Neuronal stem cell (in vitro differentiated cells): ENCODE measurements around the gene CCT3.
A peak's percentile ranks its signal among the peaks of the same experiment; 100 is the strongest.

ENCODE experiments used
- DNase-seq: peaks from one replicate; pipeline ENCODE4 v3.0.0-alpha.2; 2013; ENCODE audit warnings: low spot score
- H2AFZ ChIP-seq: one replicate; pipeline ENCODE4 v1.6.1; 2013; ENCODE audit warnings: mild to moderate bottlenecking, low read length, inconsistent platforms
- H2AK5ac ChIP-seq: 2 replicates; pipeline ENCODE4 v1.6.1; 2013; ENCODE audit warnings: low read depth, mild to moderate bottlenecking, inconsistent platforms, low read length, moderate library complexity, mixed read lengths
- H2BK120ac ChIP-seq: 2 replicates; pipeline ENCODE4 v1.6.1; 2013; ENCODE audit warnings: low read depth, mild to moderate bottlenecking, inconsistent platforms, low read length, moderate library complexity, mixed read lengths
- H2BK12ac ChIP-seq: one replicate; pipeline ENCODE4 v1.6.1; 2013; ENCODE audit warnings: low read length, inconsistent platforms
- H2BK15ac ChIP-seq: 2 replicates; pipeline ENCODE4 v1.6.1; 2013; ENCODE audit warnings: mild to moderate bottlenecking, low read length, inconsistent platforms, mixed read lengths
- H2BK5ac ChIP-seq: one replicate; pipeline ENCODE4 v1.6.1; 2013; ENCODE audit warnings: inconsistent platforms, mild to moderate bottlenecking, low read length, moderate library complexity
- H3K14ac ChIP-seq: one replicate; pipeline ENCODE4 v1.6.1; 2013; ENCODE audit warnings: low read length, inconsistent platforms
- H3K18ac ChIP-seq: 2 replicates; pipeline ENCODE4 v1.6.1; 2013; ENCODE audit warnings: low read length, inconsistent platforms
- H3K23ac ChIP-seq: 2 replicates; pipeline ENCODE4 v1.6.1; 2013; ENCODE audit warnings: low read depth, mild to moderate bottlenecking, mixed read lengths, low read length, inconsistent platforms; ENCODE audit not compliant: poor library complexity
- H3K27ac ChIP-seq: replicated peaks from 3 replicates; pipeline ENCODE4 v1.5.1; 2013; ENCODE audit warnings: low read length, inconsistent platforms
- H3K27me3 ChIP-seq, 3 experiments: 2 replicates each; pipeline ENCODE4 v1.6.1; 2013; ENCODE audit warnings: low read length in 3 of 3, mild to moderate bottlenecking in 2 of 3, inconsistent platforms in 1 of 3, low read depth in 1 of 3, mixed read lengths in 1 of 3, moderate library complexity in 1 of 3; ENCODE audit not compliant: control insufficient read depth in 3 of 3, insufficient read depth in 3 of 3
- H3K36me3 ChIP-seq, 2 donors: replicated peaks in 1 of 2; 2 replicates each; pipeline ENCODE4 v1.6.1; 2013; ENCODE audit warnings: low read length in 2 of 2; ENCODE audit not compliant: control insufficient read depth in 2 of 2, insufficient read depth in 2 of 2
- H3K4ac ChIP-seq: 2 replicates; pipeline ENCODE4 v1.6.1; 2013; ENCODE audit warnings: inconsistent platforms, mild to moderate bottlenecking, low read length, moderate library complexity
- H3K4me1 ChIP-seq, 2 donors: 1 replicate in 1 of 2; 2 replicates in 1 of 2; pipeline ENCODE4 v1.6.1; 2013; ENCODE audit warnings: low read length in 2 of 2, low read depth in 1 of 2; ENCODE audit not compliant: control insufficient read depth in 2 of 2, insufficient read depth in 1 of 2
- H3K4me2 ChIP-seq: one replicate; pipeline ENCODE4 v1.6.1; 2013; ENCODE audit warnings: mild to moderate bottlenecking, low read length, inconsistent platforms; ENCODE audit not compliant: insufficient read depth, poor library complexity, severe bottlenecking
- H3K4me3 ChIP-seq, 2 donors: 2 replicates each; pipeline ENCODE4 v1.5.1; 2013; ENCODE audit warnings: low read length in 2 of 2, mild to moderate bottlenecking in 2 of 2, inconsistent platforms in 1 of 2, moderate library complexity in 1 of 2
- H3K79me1 ChIP-seq: one replicate; pipeline ENCODE4 v1.6.1; 2013; ENCODE audit warnings: low read depth, mild to moderate bottlenecking, inconsistent platforms, low read length, moderate library complexity
- H3K9ac ChIP-seq: one replicate; pipeline ENCODE4 v1.6.1; 2013; ENCODE audit warnings: mild to moderate bottlenecking, low read depth, low read length, inconsistent platforms; ENCODE audit not compliant: poor library complexity
- H3K9me3 ChIP-seq, 2 donors: replicated peaks in 1 of 2; 2 replicates each; pipeline versions ENCODE3 to v1.6.1; 2013; ENCODE audit warnings: low read length in 2 of 2, mild to moderate bottlenecking in 2 of 2, inconsistent platforms in 1 of 2, low read depth in 1 of 2, mixed read lengths in 1 of 2, moderate library complexity in 1 of 2; ENCODE audit not compliant: control insufficient read depth in 2 of 2, insufficient read depth in 1 of 2
- H4K8ac ChIP-seq: one replicate; pipeline ENCODE4 v1.6.1; 2013; ENCODE audit warnings: low read depth, mild to moderate bottlenecking, inconsistent platforms, low read length, moderate library complexity
- H4K91ac ChIP-seq: one replicate; pipeline ENCODE4 v1.6.1; 2013; ENCODE audit warnings: low read length, low read depth, mild to moderate bottlenecking, inconsistent platforms; ENCODE audit not compliant: poor library complexity
- WGBS, 2 donors: extraction: QIAGEN DNeasy Blood & Tissue Kit; methylation state at CpG; one replicate each; pipeline ENCODE4 v1.1.7; 2013; ENCODE audit warnings: missing lambda C conversion rate in 2 of 2, mixed read lengths in 1 of 2; ENCODE audit not compliant: insufficient read length in 2 of 2, insufficient replicate concordance in 1 of 2; ENCODE audit errors: extremely low coverage in 2 of 2; 5-methylcytosine and 5-hydroxymethylcytosine counted together

CCT3 gene

DNA sequence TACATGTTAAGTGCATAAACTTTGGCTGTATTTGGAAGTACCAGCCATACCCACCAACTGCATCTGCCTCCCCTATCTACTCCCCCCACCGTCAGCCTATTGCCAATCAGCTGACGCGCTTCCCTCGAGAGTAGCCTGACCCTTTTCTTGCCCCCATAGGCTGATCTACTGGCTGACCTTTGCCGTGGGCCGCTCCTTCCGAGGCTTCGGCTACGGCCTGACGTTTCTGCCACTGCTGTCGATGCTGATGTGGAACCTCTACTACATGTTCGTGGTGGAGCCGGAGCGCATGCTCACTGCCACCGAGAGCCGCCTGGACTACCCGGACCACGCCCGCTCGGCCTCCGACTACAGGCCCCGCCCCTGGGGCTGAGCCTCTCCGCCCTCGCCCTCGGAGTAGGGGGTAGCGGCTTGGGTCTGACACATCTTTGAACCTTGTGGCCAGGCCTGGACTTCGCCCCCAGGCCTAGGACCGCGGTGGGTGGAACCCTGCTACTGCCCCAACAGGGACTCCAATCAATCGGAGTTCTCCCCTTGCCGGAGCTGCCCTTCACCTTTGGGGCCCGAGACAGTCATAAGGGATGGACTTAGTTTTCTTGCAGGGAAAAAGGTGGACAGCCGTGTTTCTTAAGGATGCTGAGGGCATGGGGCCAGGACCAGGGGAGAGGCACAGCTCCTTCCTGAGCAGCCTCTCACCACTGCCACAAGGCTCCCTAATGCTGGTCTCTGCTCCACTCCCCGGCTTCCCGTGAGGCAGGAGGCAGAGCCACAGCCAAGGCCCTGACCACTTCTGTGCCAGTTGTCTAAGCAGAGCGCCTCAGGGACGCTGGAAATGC lies 46.6 kb downstream of the CCT3 start:
- H2BK5ac ChIP-seq, result peak overlapping the region; percentile 62

DNA sequence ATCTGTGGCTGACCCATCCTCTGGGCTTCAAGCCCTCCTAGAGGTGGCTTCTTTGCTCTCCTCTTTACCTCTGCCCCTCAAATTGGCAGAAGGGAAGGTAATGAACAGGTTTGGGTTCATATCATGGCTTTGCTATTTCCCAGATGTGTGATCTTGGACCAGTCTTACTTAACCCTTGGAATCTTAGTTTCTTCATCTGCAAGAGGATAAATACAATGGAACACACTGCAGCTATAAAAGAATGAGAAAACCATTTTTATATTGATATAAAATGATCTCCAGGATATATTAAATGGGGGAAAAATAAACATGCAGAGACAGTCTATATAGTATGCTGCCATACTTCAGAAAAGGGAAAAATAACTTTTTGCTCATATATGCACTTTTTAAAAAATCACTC lies 48.2 kb downstream of the CCT3 start:
- no peak overlapping the region for H2BK5ac ChIP-seq
- no peak overlapping the region for H4K8ac ChIP-seq
- no peak overlapping the region for H4K91ac ChIP-seq
- no peak overlapping the region for H3K4me2 ChIP-seq
- H3K9ac ChIP-seq, result no peak overlapping the region
- no peak overlapping the region for H3K18ac ChIP-seq
- H2AFZ ChIP-seq, result no peak overlapping the region
- H3K79me1 ChIP-seq, result peaks cover 3% of the 10 kb centered on the region
- no peak overlapping the region for H2BK15ac ChIP-seq
- peaks cover 0 to 6% of the 10 kb centered on the region in 2 donors for H3K4me1 ChIP-seq
- H3K4ac ChIP-seq, result no peak overlapping the region
- H2BK120ac ChIP-seq, result no peak overlapping the region
- no peak overlapping the region for H2BK12ac ChIP-seq
- H3K27me3 ChIP-seq, result no peaks in the 10 kb centered on the region
- H2AK5ac ChIP-seq, result no peak overlapping the region
- DNase-seq, result no peak
- no peak overlapping the region for H3K4me3 ChIP-seq
- no peak overlapping the region for H3K23ac ChIP-seq
- H3K9me3 ChIP-seq, result no peaks in the 10 kb centered on the region
- peaks cover 2 to 4% of the 10 kb centered on the region in 2 donors for H3K36me3 ChIP-seq
- no peak overlapping the region for H3K14ac ChIP-seq
- H3K27ac ChIP-seq, result no peak overlapping the region

More for the DNA sequence above, 46.6 kb downstream of the CCT3 start:
- Histone ChIP-seq H3K23ac (peak overlapping the region; percentile 87), H2AFZ (no peak overlapping the region), H3K79me1 (peaks cover 5% of the 10 kb centered on the region), H2BK120ac (no peak overlapping the region), H3K4me1 (peaks cover 2 to 10% of the 10 kb centered on the region in 2 donors), H4K91ac (peak overlapping the region; percentile 82), H3K9ac (peak overlapping the region; percentile 89), H2AK5ac (peak overlapping the region; percentile 24), H4K8ac (no peak overlapping the region), H2BK15ac (peak overlapping the region; percentile 46), H3K27me3 (no peaks in the 10 kb centered on the region), H3K36me3 (peaks cover 0 to 2% of the 10 kb centered on the region in 2 donors), H2BK12ac (no peak overlapping the region), H3K27ac (peak overlapping the region; percentile 61), H3K4me3 (peak overlapping the region in 1 of 2 donors; percentile 87), H3K9me3 (no peaks in the 10 kb centered on the region), H3K18ac (peak overlapping the region; percentile 82), H3K14ac (no peak overlapping the region), H3K4me2 (peak overlapping the region; percentile 84), H3K4ac (no peak overlapping the region)
- peak; percentile 64 for DNase-seq
- WGBS, 2 donors, result no CpG with 5 or more reads among the region's 37 CpGs

DNA sequence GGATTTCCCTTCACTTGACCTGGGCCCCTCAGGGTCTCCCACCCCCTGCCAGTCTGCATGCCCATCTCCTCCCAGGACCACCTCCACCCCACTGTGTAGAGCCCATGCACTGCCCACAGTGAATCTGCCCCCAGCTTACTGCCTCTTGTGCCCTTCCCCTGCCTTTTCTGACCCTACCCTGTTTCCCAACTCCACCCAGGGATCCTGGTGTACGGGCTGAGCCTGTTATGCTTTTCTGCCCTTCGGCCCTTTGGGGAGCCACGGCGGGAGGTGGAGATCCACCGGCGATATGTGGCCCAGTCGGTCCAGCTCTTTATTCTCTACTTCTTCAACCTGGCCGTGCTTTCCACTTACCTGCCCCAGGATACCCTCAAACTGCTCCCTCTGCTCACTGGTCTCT lies 52.0 kb downstream of the CCT3 start:
- H3K27ac ChIP-seq, result no peak overlapping the region
- no peak overlapping the region for H3K18ac ChIP-seq
- no peak overlapping the region for H2BK5ac ChIP-seq
- H3K9me3 ChIP-seq, result no peaks in the 10 kb centered on the region
- H2BK12ac ChIP-seq, result no peak overlapping the region
- H3K36me3 ChIP-seq, result peaks cover 0 to 4% of the 10 kb centered on the region in 2 donors
- peaks cover 9 to 11% of the 10 kb centered on the region in 2 donors for H3K4me1 ChIP-seq
- H2BK15ac ChIP-seq, result no peak overlapping the region
- H3K4me3 ChIP-seq, result no peak overlapping the region
- no peak overlapping the region for H2AFZ ChIP-seq
- no peak overlapping the region for H4K91ac ChIP-seq
- H3K4me2 ChIP-seq, result no peak overlapping the region
- H3K9ac ChIP-seq, result no peak overlapping the region
- H2AK5ac ChIP-seq, result no peak overlapping the region
- no peak overlapping the region for H3K4ac ChIP-seq
- H4K8ac ChIP-seq, result no peak overlapping the region
- no peaks in the 10 kb centered on the region for H3K27me3 ChIP-seq
- no CpG with 5 or more reads among the region's 8 CpGs for WGBS, 2 donors
- H2BK120ac ChIP-seq, result no peak overlapping the region
- no peak overlapping the region for H3K23ac ChIP-seq
- peaks cover 3% of the 10 kb centered on the region for H3K79me1 ChIP-seq
- DNase-seq, result no peak
- H3K14ac ChIP-seq, result no peak overlapping the region

DNA sequence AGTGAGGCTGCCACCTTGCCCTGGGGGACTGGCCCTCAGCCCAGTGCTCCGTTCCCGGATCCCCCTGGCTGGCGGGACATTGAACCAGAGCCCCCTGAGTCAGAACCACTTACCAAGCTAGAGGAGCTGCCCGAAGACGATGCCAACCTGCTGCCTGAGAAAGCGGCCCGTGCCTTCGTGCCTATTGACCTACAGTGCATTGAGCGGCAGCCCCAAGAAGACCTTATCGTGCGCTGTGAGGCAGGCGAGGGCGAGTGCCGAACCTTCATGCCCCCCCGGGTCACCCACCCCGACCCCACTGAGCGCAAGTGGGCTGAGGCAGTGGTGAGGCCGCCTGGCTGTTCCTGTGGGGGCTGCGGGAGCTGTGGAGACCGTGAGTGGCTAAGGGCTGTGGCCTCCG lies 52.7 kb downstream of the CCT3 start:
- H2AK5ac ChIP-seq, result no peak overlapping the region
- WGBS, 2 donors, result no CpG with 5 or more reads among the region's 21 CpGs
- no peak overlapping the region for H2BK15ac ChIP-seq
- no peak overlapping the region for H2AFZ ChIP-seq
- no peak overlapping the region for H3K23ac ChIP-seq
- H3K36me3 ChIP-seq, result peaks cover 0 to 6% of the 10 kb centered on the region in 2 donors
- H3K14ac ChIP-seq, result no peak overlapping the region
- no peak overlapping the region for H3K27ac ChIP-seq
- H2BK5ac ChIP-seq, result no peak overlapping the region
- H2BK120ac ChIP-seq, result no peak overlapping the region
- no peak overlapping the region for H4K91ac ChIP-seq
- no peak for DNase-seq
- no peaks in the 10 kb centered on the region for H3K9me3 ChIP-seq
- peaks cover 11 to 12% of the 10 kb centered on the region in 2 donors for H3K4me1 ChIP-seq
- H3K4ac ChIP-seq, result no peak overlapping the region
- no peak overlapping the region for H4K8ac ChIP-seq
- H3K27me3 ChIP-seq, result no peaks in the 10 kb centered on the region
- no peak overlapping the region for H3K18ac ChIP-seq
- H3K4me3 ChIP-seq, result no peak overlapping the region
- H3K4me2 ChIP-seq, result no peak overlapping the region
- H2BK12ac ChIP-seq, result no peak overlapping the region
- peaks cover 4% of the 10 kb centered on the region for H3K79me1 ChIP-seq
- peak overlapping the region; percentile 31 for H3K9ac ChIP-seq
